NOMO-1 (cell line): ENCODE measurements around the gene LRP1.

Experiments used
- DNase-seq, 2 experiments: peaks; one replicate each; lab custom pipeline; 2025; ENCODE audit not compliant: unreplicated experiment in 2 of 2; lab: John Stamatoyannopoulos, UW

LRP1 gene

GRCh38 chr12:57093415-57094207 is 34.7 kb upstream of the LRP1 start:
- DNase-seq = peak; percentile 11 to 25

- no peak for DNase-seq
Measured at GRCh38 chr12:57094208-57095160, 33.8 kb upstream of the LRP1 start.

GRCh38 chr12:57095440-57095839 is 32.8 kb upstream of the LRP1 start:
- no peak for DNase-seq

- DNase-seq = no peak
Measured at GRCh38 chr12:57096099-57096572, 32.1 kb upstream of the LRP1 start.

- DNase-seq = no peak
Measured at GRCh38 chr12:57096748-57097553, 31.3 kb upstream of the LRP1 start.

GRCh38 chr12:57097554-57097835 is 30.8 kb upstream of the LRP1 start:
- no peak for DNase-seq

GRCh38 chr12:57098546-57098945 is 29.7 kb upstream of the LRP1 start:
- no peak for DNase-seq

GRCh38 chr12:57099047-57099714 is 29.1 kb upstream of the LRP1 start:
- DNase-seq = no peak

- no peak for DNase-seq
Measured at GRCh38 chr12:57099766-57100165, 28.5 kb upstream of the LRP1 start.

- peak; percentile 15 to 20 for DNase-seq
Measured at GRCh38 chr12:57101892-57102695, 26.2 kb upstream of the LRP1 start.

- DNase-seq = no peak
Measured at GRCh38 chr12:57103856-57104255, 24.4 kb upstream of the LRP1 start.

GRCh38 chr12:57104292-57104910 is 23.9 kb upstream of the LRP1 start:
- DNase-seq = no peak

GRCh38 chr12:57105011-57105753 is 23.1 kb upstream of the LRP1 start:
- no peak for DNase-seq

GRCh38 chr12:57106021-57106708 is 22.1 kb upstream of the LRP1 start:
- no peak for DNase-seq

GRCh38 chr12:57107456-57108155 is 20.7 kb upstream of the LRP1 start:
- no peak for DNase-seq

GRCh38 chr12:57109207-57110103 is 18.8 kb upstream of the LRP1 start:
- no peak for DNase-seq
